ENCODE data around the gene KRR1.
A peak's percentile ranks its signal among the peaks of the same experiment; 100 is the strongest.
"Not testable (repeated sequence)": the region's sequence is repeated elsewhere in the genome, so short reads cannot be mapped to it uniquely, and the experiment has no call there.

Gene KRR1

GRCh38 chr12:75474116-75474515 is 37.3 kb downstream of the KRR1 start:
- no peak for DNase-seq

GRCh38 chr12:75471902-75472890 is 39.2 kb downstream of the KRR1 start:
- DNase-seq = peak; percentile 69

GRCh38 chr12:75460204-75460603 is 51.2 kb downstream of the KRR1 start:
- DNase-seq = no peak

- DNase-seq = no peak
Observed at GRCh38 chr12:75459755-75460154, 51.7 kb downstream of the KRR1 start.

- DNase-seq = not testable (repeated sequence)
Observed at GRCh38 chr12:75457866-75458265, 53.5 kb downstream of the KRR1 start.

- no peak for DNase-seq
Observed at GRCh38 chr12:75457191-75457590, 54.2 kb downstream of the KRR1 start.

- DNase-seq = no peak
Observed at GRCh38 chr12:75455839-75456238, 55.6 kb downstream of the KRR1 start.

- no peak for DNase-seq
Observed at GRCh38 chr12:75452675-75453330, 58.6 kb downstream of the KRR1 start.

GRCh38 chr12:75447691-75448393 is 63.6 kb downstream of the KRR1 start:
- DNase-seq = no peak

GRCh38 chr12:75446857-75447256 is 64.6 kb downstream of the KRR1 start:
- DNase-seq = no peak

- not testable (repeated sequence) for DNase-seq
Observed at GRCh38 chr12:75445137-75445507, 66.3 kb downstream of the KRR1 start.

GRCh38 chr12:75444429-75445136 is 66.8 kb downstream of the KRR1 start:
- no peak for DNase-seq

- DNase-seq = no peak
Observed at GRCh38 chr12:75443709-75444108, 67.7 kb downstream of the KRR1 start.

- not testable (repeated sequence) for DNase-seq
Observed at GRCh38 chr12:75442454-75442853, 69.0 kb downstream of the KRR1 start.

- not testable (repeated sequence) for DNase-seq
Observed at GRCh38 chr12:75441687-75442449, 69.5 kb downstream of the KRR1 start.
